GM15510 (cell line): ENCODE data around the gene CNTN4.

Source experiments
- POLR2A ChIP-seq: IDR thresholded peaks from 3 replicates; pipeline ENCODE4 v1.6.1; 2011; ENCODE audit warnings: borderline replicate concordance; ENCODE audit not compliant: insufficient read length; ENCODE audit errors: extremely low read depth

The CNTN4 gene

GRCh38 chr3:2098398-2099027 is at the start of gene CNTN4:
CNTN4 (plus strand) TSS chr3:2098866.
- no peak for TF ChIP-seq POLR2A

DNA sequence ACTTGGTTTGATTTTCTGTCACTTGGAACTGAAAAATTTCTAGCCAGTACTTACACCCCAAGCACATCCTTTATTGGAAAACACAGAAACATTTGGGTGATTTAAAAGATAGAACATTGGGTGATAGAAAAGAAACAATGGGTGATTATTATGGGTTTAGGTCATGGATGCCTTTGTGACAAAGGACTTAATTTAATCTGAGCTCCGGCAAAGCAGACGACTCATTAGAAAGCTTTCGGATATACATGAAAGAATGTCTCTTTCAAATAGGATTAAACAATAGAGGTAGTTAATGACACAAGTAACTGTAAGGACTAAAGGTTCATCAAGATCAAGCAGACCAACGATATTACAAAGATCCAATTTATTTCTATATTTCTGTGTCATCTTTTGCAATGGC is 37.3 kb upstream of the CNTN4 start:
- no peak for TF ChIP-seq POLR2A

GRCh38 chr3:2071531-2071930 is 27.1 kb upstream of the CNTN4 start:
- no peak for TF ChIP-seq POLR2A

GRCh38 chr3:2078821-2079220 is 19.8 kb upstream of the CNTN4 start:
- TF ChIP-seq POLR2A, result no peak

- no peak for TF ChIP-seq POLR2A
Measured at GRCh38 chr3:2082871-2083480, 15.7 kb upstream of the CNTN4 start.

DNA sequence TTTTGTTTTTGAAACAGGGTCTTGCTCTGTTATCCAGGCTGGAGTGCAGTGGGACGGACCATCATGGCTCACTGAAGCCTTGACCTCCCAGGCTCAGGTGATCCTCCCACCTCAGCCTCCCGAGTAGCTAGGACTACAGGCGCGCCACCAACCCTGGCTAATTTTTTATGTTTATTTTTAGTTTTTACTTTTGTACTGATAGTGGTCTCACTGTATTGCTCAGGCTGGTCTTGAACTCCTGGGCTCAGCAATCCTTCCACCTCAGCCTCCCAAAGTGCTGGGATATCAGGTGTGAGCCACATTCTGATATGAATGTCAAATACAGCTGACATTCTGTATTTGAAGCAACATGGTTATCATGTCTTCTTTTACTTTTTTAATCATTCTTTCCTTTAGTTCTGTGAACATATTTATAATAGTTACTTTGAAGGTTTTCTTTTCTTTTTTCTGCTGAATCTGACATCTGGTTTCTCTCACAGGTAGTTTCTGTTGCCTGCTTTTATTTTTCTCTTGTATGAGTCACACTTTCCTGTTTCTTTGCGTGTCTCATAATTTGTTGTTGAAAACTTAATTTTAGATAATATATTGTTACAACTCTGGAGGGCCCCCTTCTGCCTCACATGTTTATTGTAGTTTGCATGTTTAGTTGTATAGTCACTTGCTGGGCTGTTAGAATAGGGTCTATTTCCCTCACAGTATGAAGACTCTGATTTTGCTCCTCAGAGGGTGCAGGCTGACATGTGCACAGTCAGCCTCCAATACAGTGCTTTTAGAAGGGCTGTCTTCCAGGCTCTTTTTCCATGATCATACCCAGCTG is 8.4 kb upstream of the CNTN4 start:
- no peak for TF ChIP-seq POLR2A

GRCh38 chr3:2092758-2093157 is 5.9 kb upstream of the CNTN4 start:
- no peak for TF ChIP-seq POLR2A

- no peak for TF ChIP-seq POLR2A
Measured at GRCh38 chr3:2094941-2095340, 3.7 kb upstream of the CNTN4 start.

GRCh38 chr3:2096216-2096615 is 2.5 kb upstream of the CNTN4 start:
- no peak for TF ChIP-seq POLR2A

- no peak for TF ChIP-seq POLR2A
Measured at GRCh38 chr3:2097641-2098191, 950 bp upstream of the CNTN4 start.

- no peak for TF ChIP-seq POLR2A
Measured at GRCh38 chr3:2099028-2099671, 484 bp downstream of the CNTN4 start.

DNA sequence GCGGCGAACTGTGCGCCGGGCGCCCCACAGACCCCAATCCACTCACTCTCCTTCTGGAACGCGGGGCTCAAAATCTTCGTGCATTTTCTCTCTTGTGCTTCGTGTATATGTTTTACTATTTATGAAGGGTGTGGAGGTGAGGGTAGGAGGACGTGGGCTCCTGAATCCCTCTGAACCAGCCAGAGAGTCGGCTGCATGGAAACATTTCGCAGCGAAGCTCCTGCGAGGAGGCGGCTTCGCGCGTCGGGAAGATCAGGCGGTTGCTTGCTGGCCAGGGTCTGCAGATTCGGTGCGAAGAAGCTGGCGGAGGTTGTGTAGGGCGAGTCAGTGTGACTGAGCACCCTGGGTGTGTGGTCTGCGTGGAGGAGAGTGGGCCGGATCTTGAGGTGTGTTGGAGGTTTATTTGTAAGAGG is 1.1 kb downstream of the CNTN4 start:
- no peak for TF ChIP-seq POLR2A

GRCh38 chr3:2106438-2106837 is 7.8 kb downstream of the CNTN4 start:
- no peak for TF ChIP-seq POLR2A

GRCh38 chr3:2110597-2111117 is 12.0 kb downstream of the CNTN4 start:
- TF ChIP-seq POLR2A, result no peak
